Thyroid gland (tissue), 4 donors: ENCODE results near the gene DHRS4L2.

Experiments
- POLR2A ChIP-seq, 2 donors: fragments of 450-650 bp; IDR thresholded peaks; one replicate each; pipeline ENCODE4 v1.6.1; 2017; ENCODE audit warnings: antibody characterized with exemption in 2 of 2, mild to moderate bottlenecking in 2 of 2, moderate library complexity in 1 of 2
- TF ChIP-seq, protein P1 (sequence below), 6 experiments: fragments of 200-600 bp in 3 of 6; fragments of 450-650 bp in 3 of 6; sonication (generic) in 3 of 6; IDR thresholded peaks; one replicate each; pipeline ENCODE4 v1.5.1; 2016 to 2019; ENCODE audit warnings: antibody characterized with exemption in 6 of 6, mild to moderate bottlenecking in 2 of 6, inconsistent platforms in 1 of 6, moderate library complexity in 1 of 6

DNA sequence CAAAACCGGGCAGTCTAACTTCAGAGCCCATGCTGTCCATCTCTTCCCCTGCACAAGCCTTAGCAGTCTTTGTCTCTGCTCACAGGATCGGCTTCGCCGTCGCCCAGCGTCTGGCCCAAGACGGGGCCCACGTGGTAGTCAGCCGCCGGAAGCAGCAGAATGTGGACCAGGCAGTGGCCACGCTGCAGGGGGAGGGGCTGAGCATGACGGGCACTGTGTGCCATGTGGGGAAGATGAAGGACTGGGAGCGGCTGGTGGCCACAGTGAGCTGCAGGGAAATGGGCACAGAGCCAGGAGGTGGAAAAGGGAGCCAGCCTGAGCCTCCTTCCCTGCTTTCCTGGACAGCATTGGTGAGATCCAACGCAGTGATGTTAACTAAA, 48.9 kb downstream of the DHRS4L2 start:
- TF ChIP-seq, protein P1, sequence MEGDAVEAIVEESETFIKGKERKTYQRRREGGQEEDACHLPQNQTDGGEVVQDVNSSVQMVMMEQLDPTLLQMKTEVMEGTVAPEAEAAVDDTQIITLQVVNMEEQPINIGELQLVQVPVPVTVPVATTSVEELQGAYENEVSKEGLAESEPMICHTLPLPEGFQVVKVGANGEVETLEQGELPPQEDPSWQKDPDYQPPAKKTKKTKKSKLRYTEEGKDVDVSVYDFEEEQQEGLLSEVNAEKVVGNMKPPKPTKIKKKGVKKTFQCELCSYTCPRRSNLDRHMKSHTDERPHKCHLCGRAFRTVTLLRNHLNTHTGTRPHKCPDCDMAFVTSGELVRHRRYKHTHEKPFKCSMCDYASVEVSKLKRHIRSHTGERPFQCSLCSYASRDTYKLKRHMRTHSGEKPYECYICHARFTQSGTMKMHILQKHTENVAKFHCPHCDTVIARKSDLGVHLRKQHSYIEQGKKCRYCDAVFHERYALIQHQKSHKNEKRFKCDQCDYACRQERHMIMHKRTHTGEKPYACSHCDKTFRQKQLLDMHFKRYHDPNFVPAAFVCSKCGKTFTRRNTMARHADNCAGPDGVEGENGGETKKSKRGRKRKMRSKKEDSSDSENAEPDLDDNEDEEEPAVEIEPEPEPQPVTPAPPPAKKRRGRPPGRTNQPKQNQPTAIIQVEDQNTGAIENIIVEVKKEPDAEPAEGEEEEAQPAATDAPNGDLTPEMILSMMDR (IDR thresholded peaks at IDR 0.05), result no peak
- TF ChIP-seq POLR2A (IDR thresholded peaks at IDR 0.05), result no peak
